DLD1 (cell line): ENCODE results near the gene MYOG.

Experiments
- in situ Hi-C: cut with HindIII; loops from 2 replicates; pipeline ENCODE4 v1.10.0; 2017; ENCODE audit warnings: low sequenced_read_pairs

Gene MYOG

GRCh38 chr1:203050826-203051225 is 35.0 kb downstream of the MYOG start:
- in situ Hi-C loops, result loop anchor here (10.0 to 25.0 kb wide), 2 partner anchors 74 to 211 kb away; partner anchors contain the start of gene ADORA1

DNA sequence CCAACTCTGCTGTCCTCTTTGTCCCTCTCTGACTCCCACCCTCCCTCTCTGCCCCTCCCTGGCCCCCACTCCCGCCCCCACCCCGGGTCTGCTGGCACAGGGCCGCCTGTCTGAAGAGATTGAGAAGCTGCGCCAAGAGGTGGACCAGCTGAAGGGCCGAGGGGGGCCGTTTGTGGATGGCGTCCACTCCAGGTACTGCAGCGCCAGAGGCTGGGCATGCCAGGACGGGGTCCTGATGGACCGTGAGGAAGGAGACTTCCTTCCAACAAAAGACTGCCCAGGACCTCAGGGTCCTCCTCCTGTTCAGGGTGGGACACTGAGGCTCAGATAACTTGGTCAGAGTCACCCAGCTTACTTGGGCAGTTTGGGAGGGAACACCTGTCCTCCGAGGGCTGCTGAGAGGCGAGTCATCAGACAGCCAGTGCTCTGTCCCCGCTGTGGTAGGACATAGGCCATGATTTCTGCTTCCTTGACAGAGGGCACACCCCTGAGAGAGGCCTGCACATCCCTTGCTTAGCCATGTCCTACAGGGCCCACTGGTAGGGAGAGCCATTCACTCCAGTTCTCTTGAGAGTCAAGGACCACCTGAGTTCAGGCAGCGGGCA is 36.1 kb downstream of the MYOG start:
- in situ Hi-C loops, result loop anchor here (10.0 to 25.0 kb wide), 2 partner anchors 75 to 213 kb away; partner anchors contain the start of gene ADORA1

DNA sequence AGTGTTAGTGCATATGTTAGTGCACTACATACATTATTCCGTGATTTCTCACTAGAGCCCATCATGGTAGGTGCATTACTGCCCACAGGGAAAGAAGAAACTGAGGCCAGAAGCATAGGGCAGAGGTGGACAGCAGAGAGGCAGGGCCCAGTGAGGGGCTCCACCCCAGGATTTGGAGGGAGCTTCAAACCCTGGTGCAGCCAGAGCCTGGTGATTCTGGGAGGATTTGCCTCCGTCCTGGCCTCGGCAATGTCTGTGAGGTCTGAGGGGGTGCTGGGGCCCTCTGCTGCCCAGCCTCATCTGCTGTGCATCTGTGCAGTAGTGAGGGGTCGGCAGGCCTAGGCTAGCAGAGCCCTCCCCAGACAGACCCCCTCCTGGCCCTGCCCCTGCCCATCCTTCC is 36.7 kb downstream of the MYOG start:
- in situ Hi-C loops, result no loop called here

DNA sequence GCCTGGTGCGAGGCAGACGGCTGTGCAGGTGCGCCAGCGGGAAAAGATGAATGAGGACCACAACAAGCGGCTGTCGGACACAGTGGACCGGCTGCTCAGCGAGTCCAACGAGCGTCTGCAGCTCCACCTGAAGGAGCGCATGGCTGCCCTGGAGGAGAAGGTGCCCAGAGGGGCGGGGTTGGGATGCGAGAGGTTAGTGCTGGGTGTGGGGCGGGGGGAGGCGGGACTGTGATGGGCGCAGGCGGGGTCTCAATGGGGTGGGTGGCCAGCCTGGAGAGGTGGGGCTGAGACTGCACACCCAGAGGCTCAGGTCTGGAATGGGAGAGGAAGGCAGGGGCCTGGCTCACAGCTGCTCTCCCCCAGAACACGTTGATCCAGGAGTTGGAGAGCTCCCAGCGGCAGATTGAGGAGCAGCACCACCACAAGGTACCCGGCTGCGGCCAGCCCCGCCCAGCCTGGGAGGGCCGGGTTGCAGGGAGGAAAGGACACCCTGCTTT is 37.2 kb downstream of the MYOG start:
- in situ Hi-C loops, result no loop called here

- in situ Hi-C loops, result no loop called here
Observed at GRCh38 chr1:203048086-203048485, 37.7 kb downstream of the MYOG start.

GRCh38 chr1:203046984-203047630 is 38.7 kb downstream of the MYOG start:
- in situ Hi-C loops, result no loop called here

DNA sequence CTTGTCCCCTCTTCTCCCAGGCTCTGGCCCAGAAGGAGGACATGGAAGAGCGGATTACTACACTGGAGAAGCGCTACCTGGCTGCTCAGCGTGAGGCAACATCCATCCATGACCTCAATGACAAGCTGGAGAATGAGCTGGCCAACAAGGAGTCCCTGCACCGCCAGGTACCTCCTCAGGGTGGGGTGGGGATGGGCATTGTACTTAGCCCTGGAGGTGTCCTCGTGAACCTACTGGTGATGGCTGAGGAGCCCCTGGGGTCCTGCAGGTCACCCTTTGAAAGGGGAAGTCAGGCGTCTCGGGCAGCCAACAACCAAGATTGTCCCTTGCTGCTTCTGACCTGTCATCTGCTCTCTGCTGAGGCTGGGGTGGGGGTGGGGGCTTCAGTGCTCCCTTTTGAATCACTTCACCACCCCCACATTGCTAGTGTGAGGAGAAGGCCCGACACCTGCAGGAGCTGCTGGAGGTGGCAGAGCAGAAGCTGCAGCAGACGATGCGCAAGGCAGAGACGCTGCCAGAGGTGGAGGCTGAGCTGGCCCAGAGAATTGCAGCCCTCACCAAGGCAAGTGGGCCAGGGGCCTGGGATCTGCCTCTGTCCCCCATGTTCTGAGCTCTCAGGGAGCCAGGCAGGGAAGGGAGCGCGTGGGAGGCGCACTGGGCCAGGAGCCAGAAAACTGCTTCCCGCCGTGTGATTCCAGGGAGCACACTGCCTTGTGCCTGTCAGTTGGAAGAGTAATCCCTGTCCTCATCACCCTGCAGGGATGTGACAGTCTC is 39.8 kb downstream of the MYOG start:
- in situ Hi-C loops, result no loop called here

GRCh38 chr1:203045336-203045735 is 40.5 kb downstream of the MYOG start:
- in situ Hi-C loops, result no loop called here

DNA sequence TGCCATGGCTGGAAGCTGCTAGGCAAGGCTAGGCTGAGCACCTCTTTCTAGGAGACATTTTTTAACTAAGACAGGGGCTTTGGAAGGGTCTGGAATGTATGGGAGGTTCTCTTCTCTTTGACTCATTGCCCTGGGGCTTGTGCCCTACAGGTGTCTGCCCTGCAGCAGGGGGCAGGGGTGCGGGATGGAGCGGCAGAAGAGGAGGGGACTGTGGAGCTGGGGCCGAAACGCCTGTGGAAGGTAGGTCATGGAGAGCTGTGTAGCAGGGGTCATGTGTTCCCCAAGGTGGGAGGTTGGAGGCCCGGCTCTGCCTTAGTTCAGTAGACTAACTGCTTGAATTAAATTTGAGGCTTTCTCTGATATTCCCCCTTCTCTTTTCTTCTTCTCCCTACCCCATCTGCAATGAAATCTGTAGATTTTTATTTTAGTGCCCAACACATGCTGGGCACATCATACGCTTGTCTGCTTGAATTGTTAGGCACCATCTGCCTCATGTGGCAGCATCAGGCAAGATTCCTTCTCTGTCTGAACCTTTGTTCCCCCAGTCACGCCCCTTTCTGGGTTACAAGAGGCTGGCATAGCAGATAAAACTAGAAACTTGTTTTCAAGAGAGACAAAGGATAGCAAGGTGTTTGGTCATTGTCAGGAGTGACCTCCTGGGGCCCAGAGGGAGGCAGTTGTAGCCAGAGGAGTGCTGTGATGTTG is 41.1 kb downstream of the MYOG start:
- in situ Hi-C loops, result no loop called here

DNA sequence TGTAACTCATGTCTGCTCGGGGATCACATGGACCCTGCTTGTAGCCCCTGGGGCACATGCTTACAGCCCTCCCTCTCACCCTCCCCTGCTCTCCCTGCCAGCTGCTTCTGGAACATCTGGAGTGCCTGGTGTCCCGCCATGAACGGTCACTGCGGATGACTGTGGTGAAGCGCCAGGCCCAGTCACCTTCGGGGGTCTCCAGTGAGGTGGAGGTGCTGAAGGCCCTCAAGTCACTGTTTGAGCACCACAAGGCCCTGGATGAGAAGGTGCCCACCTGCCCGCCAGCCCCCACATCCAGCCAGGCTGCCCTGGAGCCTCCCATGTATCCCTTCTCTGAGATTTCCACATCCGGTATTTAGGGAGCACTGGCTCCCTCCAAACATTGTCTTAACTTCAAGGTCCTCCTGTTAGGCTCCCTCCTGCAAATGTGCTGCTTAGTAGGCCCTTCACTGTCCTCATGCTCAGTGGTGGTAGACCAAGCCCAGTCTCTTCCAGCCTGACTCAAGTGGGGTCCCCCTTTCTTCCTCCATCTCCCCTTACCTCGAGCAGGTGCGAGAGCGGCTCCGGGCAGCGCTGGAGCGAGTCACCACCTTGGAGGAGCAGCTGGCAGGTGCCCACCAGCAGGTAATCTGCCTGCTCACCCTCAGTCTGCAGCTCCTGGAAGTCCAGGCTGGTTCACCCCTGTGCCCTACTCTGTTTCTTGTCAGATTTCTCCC is 41.8 kb downstream of the MYOG start:
- in situ Hi-C loops, result no loop called here

DNA sequence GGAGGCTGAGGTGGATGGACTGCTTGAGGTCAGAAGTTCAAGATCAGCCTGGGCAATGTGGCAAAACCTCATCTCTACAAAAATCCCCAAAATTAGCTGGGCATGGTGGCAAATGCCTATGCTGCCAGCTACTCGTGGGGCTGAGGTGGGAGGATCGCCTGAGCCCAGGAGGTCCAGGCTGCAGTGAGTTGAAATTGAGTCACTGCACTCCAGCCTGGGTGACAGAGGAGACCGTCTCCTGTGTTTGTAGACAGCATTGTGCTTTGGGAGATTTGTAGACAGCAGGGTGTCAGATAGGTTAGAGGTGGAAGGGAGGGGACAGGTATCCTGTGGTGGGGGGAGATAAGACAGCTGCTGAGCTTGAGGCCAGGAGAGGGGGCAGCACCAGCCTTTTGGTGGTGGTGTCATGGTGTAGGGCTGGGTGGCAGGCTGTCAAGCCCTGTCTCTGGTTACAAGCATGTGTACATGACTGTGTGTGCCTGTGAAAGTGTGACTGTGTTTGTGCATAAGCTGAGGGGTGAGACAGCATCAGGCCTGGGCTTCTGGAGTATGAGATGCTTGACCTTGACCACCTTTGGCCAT is 44.4 kb downstream of the MYOG start:
- in situ Hi-C loops, result no loop called here

GRCh38 chr1:203040513-203041275 is 45.1 kb downstream of the MYOG start:
- in situ Hi-C loops, result no loop called here

DNA sequence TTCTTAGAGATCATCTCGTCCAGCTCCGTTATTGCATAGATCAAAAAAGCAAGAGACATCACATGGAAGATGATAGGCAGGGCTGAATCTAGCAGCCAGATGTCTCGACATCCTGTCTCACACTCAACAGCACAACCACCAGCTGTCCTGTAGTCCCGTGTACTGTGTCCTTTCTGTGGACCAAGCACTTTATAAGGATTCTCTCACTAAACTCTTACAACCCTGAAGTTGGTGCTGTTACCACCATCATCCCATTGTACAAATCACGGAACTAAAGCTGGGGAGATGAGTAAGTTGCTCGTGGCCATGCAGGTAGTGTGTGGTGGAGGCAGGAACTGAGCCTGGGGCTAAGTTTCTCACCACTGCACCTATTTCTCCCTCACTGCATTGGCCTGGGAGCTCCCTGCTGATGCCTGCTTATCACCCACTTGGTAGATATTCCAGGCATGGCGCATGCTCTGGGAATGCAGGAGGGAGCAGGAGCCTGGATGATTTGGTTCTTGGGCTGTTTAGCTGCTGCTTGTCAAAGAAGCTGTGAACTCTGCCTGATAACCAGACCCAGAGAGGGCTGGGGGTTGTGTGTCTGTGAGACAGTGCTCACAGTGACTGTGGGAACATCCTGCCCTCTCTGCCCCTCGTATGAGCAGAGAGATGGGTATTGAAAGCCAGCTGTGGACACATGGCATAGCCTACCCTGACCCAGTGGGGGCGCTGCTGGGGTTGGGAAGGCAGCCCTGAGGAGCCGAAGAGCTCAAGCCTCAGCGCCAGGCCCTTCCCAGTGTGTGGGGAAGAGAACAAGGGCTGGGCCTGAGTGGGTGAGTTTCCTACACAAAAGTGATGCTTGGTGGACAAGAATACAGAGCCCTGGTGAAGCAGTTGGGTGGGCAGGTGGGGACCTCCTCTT is 46.0 kb downstream of the MYOG start:
- in situ Hi-C loops, result loop anchor here (10.0 kb wide), 1 partner anchor 325 kb away; no protein-coding TSS in a partner anchor

GRCh38 chr1:203038891-203039608 is 46.8 kb downstream of the MYOG start:
- in situ Hi-C loops, result loop anchor here (10.0 kb wide), 1 partner anchor 326 kb away; no protein-coding TSS in a partner anchor

GRCh38 chr1:203038217-203038741 is 47.5 kb downstream of the MYOG start:
- in situ Hi-C loops, result loop anchor here (10.0 kb wide), 1 partner anchor 327 kb away; no protein-coding TSS in a partner anchor

GRCh38 chr1:203037509-203038190 is 48.2 kb downstream of the MYOG start:
- in situ Hi-C loops, result loop anchor here (10.0 kb wide), 1 partner anchor 327 kb away; no protein-coding TSS in a partner anchor
